H1 (cell line): Measurements from ENCODE around the gene SERPINB6. TPM values are rescaled to one million over a fixed set of nuclear protein-coding genes. Genes with fewer than 3 reads are reported as not detected.
A peak's percentile ranks its signal among the peaks of the same experiment; 100 is the strongest.

Experiments
- CTCF ChIA-PET: fragments of 300-600 bp; sonication (Branson Sonifier 250); formaldehyde crosslinking; loops from one replicate; lab custom pipeline; 2021; ENCODE audit not compliant: partially characterized antibody; lab: Charles Lee
- POLR2A ChIA-PET: fragments of 300-600 bp; sonication (Branson Sonifier 250); formaldehyde crosslinking; loops from one replicate; lab custom pipeline; 2021; ENCODE audit warnings: inconsistent platforms; ENCODE audit not compliant: partially characterized antibody; lab: Charles Lee
- DNase-seq, 2 experiments: peaks; one replicate each; pipeline versions ENCODE4 v3.0.0 to v3.0.0-alpha.2; 2010 to 2022; ENCODE audit warnings: low spot score in 2 of 2, low read depth in 1 of 2, mixed read lengths in 1 of 2
- FAIRE-seq: peaks from 2 replicates; lab custom pipeline; 2011; peaks lifted over from hg19 to GRCh38; lab: Jason Lieb, UNC
- H2AFZ ChIP-seq: 2 replicates; pipeline ENCODE4 v1.8.1; 2012; ENCODE audit warnings: low read length, inconsistent platforms
- H2AK5ac ChIP-seq: 2 replicates; pipeline ENCODE4 v1.6.1; 2013; ENCODE audit warnings: low read depth, low read length
- H2BK120ac ChIP-seq: replicated peaks from 2 replicates; pipeline ENCODE3; 2013; ENCODE audit warnings: low read depth, low read length, inconsistent platforms
- H2BK12ac ChIP-seq: 2 replicates; pipeline ENCODE4 v1.6.1; 2013; ENCODE audit warnings: low read depth, low read length
- H2BK15ac ChIP-seq: 2 replicates; pipeline ENCODE4 v1.6.1; 2013; ENCODE audit warnings: low read length
- H2BK20ac ChIP-seq: 2 replicates; pipeline ENCODE4 v1.6.1; 2013; ENCODE audit warnings: low read length
- H2BK5ac ChIP-seq: 2 replicates; pipeline ENCODE4 v1.6.1; 2013; ENCODE audit warnings: low read depth, low read length
- H3K14ac ChIP-seq: 2 replicates; pipeline ENCODE4 v1.6.1; 2013; ENCODE audit warnings: inconsistent platforms; ENCODE audit not compliant: insufficient read length
- H3K18ac ChIP-seq: 2 replicates; pipeline ENCODE4 v1.6.1; 2013; ENCODE audit warnings: low read length; ENCODE audit errors: extremely low read depth
- H3K23ac ChIP-seq: 2 replicates; pipeline ENCODE4 v1.6.1; 2013; ENCODE audit warnings: inconsistent platforms; ENCODE audit not compliant: insufficient read length
- H3K23me2 ChIP-seq: 2 replicates; pipeline ENCODE4 v1.6.1; 2013; ENCODE audit warnings: low read depth, low read length
- H3K27ac ChIP-seq: 2 replicates; pipeline ENCODE4 v1.6.1; 2011; ENCODE audit warnings: low read depth, low read length, inconsistent platforms
- H3K27me3 ChIP-seq, 4 experiments: replicated peaks in 1 of 4; 1 replicate in 1 of 4; 2 replicates in 3 of 4; pipeline versions ENCODE4 v1.6.1 to v1.8.1; 2011 to 2013; ENCODE audit warnings: low read length in 3 of 4, mild to moderate bottlenecking in 3 of 4, inconsistent platforms in 2 of 4, mixed read lengths in 2 of 4, moderate library complexity in 1 of 4; ENCODE audit not compliant: control insufficient read depth in 3 of 4, insufficient read depth in 3 of 4; ENCODE audit errors: extremely low read depth in 1 of 4
- H3K36me3 ChIP-seq, 4 experiments: 2 replicates each; pipeline versions ENCODE4 v1.6.1 to v1.8.1; 2011 to 2013; ENCODE audit warnings: mild to moderate bottlenecking in 4 of 4, low read length in 3 of 4, moderate library complexity in 2 of 4, control low read depth in 1 of 4, inconsistent platforms in 1 of 4; ENCODE audit not compliant: insufficient read depth in 4 of 4, control insufficient read depth in 2 of 4
- H3K4ac ChIP-seq: replicated peaks from 2 replicates; pipeline ENCODE3; 2013; ENCODE audit warnings: low read length, low read depth, mixed read lengths, inconsistent platforms; ENCODE audit not compliant: insufficient read length
- H3K4me1 ChIP-seq, 4 experiments: replicated peaks in 1 of 4; 1 replicate in 1 of 4; 2 replicates in 3 of 4; pipeline versions ENCODE4 v1.6.1 to v1.8.1; 2011 to 2013; ENCODE audit warnings: low read length in 3 of 4, inconsistent platforms in 2 of 4, mixed read lengths in 1 of 4; ENCODE audit not compliant: insufficient read depth in 4 of 4, control insufficient read depth in 3 of 4
- H3K4me2 ChIP-seq, 2 experiments: 2 replicates each; pipeline versions ENCODE4 v1.6.1 to v1.8.1; 2011 to 2013; ENCODE audit warnings: low read depth in 2 of 2, low read length in 2 of 2, control low read depth in 1 of 2, inconsistent platforms in 1 of 2, mild to moderate bottlenecking in 1 of 2; ENCODE audit not compliant: insufficient read depth in 1 of 2
- H3K4me3 ChIP-seq, 4 experiments: fragments of 200-600, 300-600 bp in 1 of 4; sonication (generic), shearing (Covaris generic), sonication (Bioruptor Twin) in 1 of 4; 2 replicates each; pipeline versions ENCODE4 v1.5.1 to v1.8.1; 2011 to 2016; ENCODE audit warnings: low read length in 4 of 4, low read depth in 3 of 4, control low read depth in 2 of 4, inconsistent platforms in 2 of 4, mild to moderate bottlenecking in 2 of 4, mixed read lengths in 1 of 4, moderate library complexity in 1 of 4; ENCODE audit not compliant: insufficient read depth in 2 of 4; ENCODE audit errors: extremely low read depth in 1 of 4
- H3K56ac ChIP-seq: replicated peaks from 2 replicates; pipeline ENCODE3; 2013; ENCODE audit warnings: low read depth, mild to moderate bottlenecking, mixed read lengths, low read length, inconsistent platforms; ENCODE audit not compliant: insufficient read length
- H3K79me1 ChIP-seq: 2 replicates; pipeline ENCODE4 v1.6.1; 2013; ENCODE audit warnings: low read depth, low read length, control low read depth
- H3K79me2 ChIP-seq, 2 experiments: 2 replicates each; pipeline versions ENCODE4 v1.6.1 to v1.8.1; 2012 to 2013; ENCODE audit warnings: low read length in 2 of 2, mild to moderate bottlenecking in 2 of 2, inconsistent platforms in 1 of 2; ENCODE audit not compliant: insufficient read depth in 2 of 2, control insufficient read depth in 1 of 2
- H3K9ac ChIP-seq, 4 experiments: replicated peaks in 1 of 4; 1 replicate in 1 of 4; 2 replicates in 3 of 4; pipeline versions ENCODE4 v1.6.1 to v1.8.1; 2011 to 2013; ENCODE audit warnings: low read depth in 3 of 4, low read length in 3 of 4, control low read depth in 2 of 4, mild to moderate bottlenecking in 2 of 4, moderate library complexity in 2 of 4, inconsistent platforms in 1 of 4; ENCODE audit errors: extremely low read depth in 1 of 4
- H3K9me3 ChIP-seq, 2 experiments: 2 replicates each; pipeline versions ENCODE4 v1.6.1 to v1.8.1; 2012 to 2013; ENCODE audit warnings: mild to moderate bottlenecking in 2 of 2, moderate library complexity in 2 of 2, control low read depth in 1 of 2, inconsistent platforms in 1 of 2, low read depth in 1 of 2, low read length in 1 of 2, mixed read lengths in 1 of 2; ENCODE audit not compliant: insufficient read depth in 2 of 2
- H4K20me1 ChIP-seq, 2 experiments: replicated peaks in 1 of 2; 2 replicates each; pipeline versions ENCODE3 to v1.8.1; 2011 to 2013; ENCODE audit warnings: inconsistent platforms in 2 of 2, low read length in 2 of 2, mild to moderate bottlenecking in 1 of 2; ENCODE audit not compliant: insufficient read depth in 2 of 2, control insufficient read depth in 1 of 2
- H4K5ac ChIP-seq: 2 replicates; pipeline ENCODE4 v1.6.1; 2013; ENCODE audit warnings: low read length, low read depth, mixed read lengths, inconsistent platforms; ENCODE audit not compliant: insufficient read length
- H4K8ac ChIP-seq: 2 replicates; pipeline ENCODE4 v1.8.0; 2013; ENCODE audit warnings: mild to moderate bottlenecking, moderate library complexity, low read length, inconsistent platforms; ENCODE audit not compliant: insufficient read depth; ENCODE audit errors: extremely low read depth
- H4K91ac ChIP-seq: replicated peaks from 2 replicates; pipeline ENCODE3; 2013; ENCODE audit warnings: low read length, mixed read lengths, inconsistent platforms; ENCODE audit not compliant: insufficient read length
- ATF3 ChIP-seq: IDR thresholded peaks from 2 replicates; pipeline ENCODE4 v1.6.1; 2011; ENCODE audit warnings: low read depth, mild to moderate bottlenecking, low read length; ENCODE audit not compliant: insufficient read depth
- CBX5 ChIP-seq: fragments of 300-800, 300-1000 bp; sonication (generic); IDR thresholded peaks from 2 replicates; pipeline ENCODE4 v1.7.1; 2016; ENCODE audit warnings: antibody characterized with exemption, low read length, low read depth
- CHD1 ChIP-seq: IDR thresholded peaks from 2 replicates; pipeline ENCODE4 v1.6.1; 2012; ENCODE audit warnings: low read depth, low read length, improper control_type of control experiment
- CHD2 ChIP-seq: IDR thresholded peaks from 2 replicates; pipeline ENCODE4 v1.6.1; 2012; ENCODE audit warnings: low read length, improper control_type of control experiment
- CTCF ChIP-seq, 3 experiments: IDR thresholded peaks; 1 replicate in 2 of 3; 2 replicates in 1 of 3; pipeline versions ENCODE4 v1.5.1 to v1.6.1; 2011; ENCODE audit warnings: low read length in 3 of 3, mild to moderate bottlenecking in 3 of 3, inconsistent platforms in 2 of 3, low read depth in 1 of 3, moderate library complexity in 1 of 3; ENCODE audit not compliant: insufficient read depth in 1 of 3; ENCODE audit errors: control extremely low read depth in 1 of 3
- E2F6 ChIP-seq: IDR thresholded peaks from 2 replicates; pipeline ENCODE4 v1.6.1; 2012; ENCODE audit warnings: inconsistent platforms
- EZH2 ChIP-seq: fragments of 200-600 bp; sonication (generic); IDR thresholded peaks from 2 replicates; pipeline ENCODE4 v1.7.1; 2012; ENCODE audit warnings: low read depth, mild to moderate bottlenecking, moderate library complexity, low read length, inconsistent platforms; ENCODE audit not compliant: severe bottlenecking
- JUN ChIP-seq: IDR thresholded peaks from 2 replicates; pipeline ENCODE4 v1.6.1; 2011; ENCODE audit warnings: low read depth, mild to moderate bottlenecking, improper control_type of control experiment, low read length
- JUND ChIP-seq: IDR thresholded peaks from 2 replicates; pipeline ENCODE4 v1.6.1; 2011; ENCODE audit warnings: mild to moderate bottlenecking, improper control_type of control experiment, low read length
- POLR2A ChIP-seq, 2 experiments: IDR thresholded peaks; 1 replicate in 1 of 2; 2 replicates in 1 of 2; pipeline ENCODE4 v1.6.1; 2011; ENCODE audit warnings: low read depth in 2 of 2, low read length in 2 of 2, mild to moderate bottlenecking in 2 of 2; ENCODE audit errors: control extremely low read depth in 1 of 2
- RFX5 ChIP-seq: IDR thresholded peaks from 2 replicates; pipeline ENCODE4 v1.6.1; 2011; ENCODE audit warnings: low read depth, low read length, improper control_type of control experiment, borderline replicate concordance
- YY1 ChIP-seq: IDR thresholded peaks from 2 replicates; pipeline ENCODE4 v1.6.1; 2011; ENCODE audit warnings: low read depth, mild to moderate bottlenecking, low read length
- polyA plus RNA-seq, 7 experiments: library from polyadenylated mRNA; depleted of rRNA in 3 of 7; stranded (reverse) in 5 of 7; unstranded in 2 of 7; fragments of >200 nt in 5 of 7; fragments of 200-250 nt in 2 of 7; gene quantifications; 1 replicate in 5 of 7; 2 replicates in 1 of 7; 4 replicates in 1 of 7; pipeline versions ENCODE4 v1.2.1 to v1.2.3, GENCODE V29; 2011 to 2013; ENCODE audit warnings: missing spikeins in 2 of 7, mixed read lengths in 2 of 7
- total RNA-seq: library from RNA; stranded (reverse); fragmentation: NEBNext Ultra II Directional; extraction: Animal tissue kit (Norgen Biotek cat#: 25700); gene quantifications from 2 replicates; pipeline ENCODE4 v1.2.1, GENCODE V29; 2021

The SERPINB6 gene
- total and polyA plus RNA-seq, 2 of the 8 experiments (the other 6 are each of a cell fraction or from before 2014, with no cell fraction given): 27.2 to 29.4 TPM

- Histone ChIP-seq H2BK20ac (no peak overlapping the region), H2AFZ (no peak overlapping the region), H4K91ac (no peak overlapping the region), H3K4ac (no peak overlapping the region), H3K27me3 (no peaks in the 10 kb centered on the region), H3K9ac (no peak overlapping the region), H3K4me1 (peaks cover 0 to 5% (median 4%) of the 10 kb centered on the region in 4 experiments; a peak in 4 of 7 replicates), H2BK120ac (no peak overlapping the region), H3K14ac (no peak overlapping the region), H3K79me2 (no peaks in the 10 kb centered on the region), H3K56ac (no peak overlapping the region), H2BK5ac (no peak overlapping the region), H2BK12ac (no peak overlapping the region), H3K36me3 (peaks cover 28 to 78% (median 56%) of the 10 kb centered on the region in 4 experiments), H2BK15ac (no peak overlapping the region), H3K23me2 (no peaks in the 10 kb centered on the region), H3K27ac (no peak overlapping the region), H4K20me1 (peaks cover 0 to 3% of the 10 kb centered on the region in 2 experiments), H4K5ac (no peak overlapping the region), H3K4me2 (no peak overlapping the region), H4K8ac (no peak overlapping the region), H3K4me3 (peak overlapping the region in 1 of 4 experiments; percentile 11; a peak in 1 of 8 replicates), H3K79me1 (no peaks in the 10 kb centered on the region), H3K23ac (no peak overlapping the region), H2AK5ac (no peak overlapping the region), H3K9me3 (peaks cover 4 to 17% of the 10 kb centered on the region in 2 experiments), H3K18ac (no peak overlapping the region)
- ChIA-PET CTCF (interaction anchor here (1.2 to 1.6 kb wide), 3 partner anchors 9 to 59 kb away, joined by 3 read pairs; partner anchors contain the start of gene NQO2), POLR2A (interaction anchor here (1.1 to 5.2 kb wide), 5 partner anchors 9 to 24 kb away, joined by 3 to 33 read pairs (median 4); partner anchors contain the start of gene NQO2)
- DNase-seq (no peak), FAIRE-seq (no peak)
- no peak for TF ChIP-seq E2F6
- no peak for TF ChIP-seq CHD1
- no peak for TF ChIP-seq JUN
- TF ChIP-seq ATF3: no peak
- TF ChIP-seq RFX5: no peak
- TF ChIP-seq CHD2: no peak
- TF ChIP-seq EZH2: no peak
- TF ChIP-seq CBX5: no peak
- TF ChIP-seq POLR2A (IDR thresholded peaks at IDR 0.05; ENCODE audit: control extremely low read depth in 1 of 2, low read depth in 2 of 2, low read length in 2 of 2): no peak
- TF ChIP-seq CTCF (IDR thresholded peaks at IDR 0.05; ENCODE audit: control extremely low read depth in 1 of 3, insufficient read depth in 1 of 3, low read depth in 1 of 3, low read length in 3 of 3): no peak
- no peak for TF ChIP-seq YY1
- TF ChIP-seq JUND: no peak
Observed at GRCh38 chr6:3011158-3011557, 39.8 kb upstream of the SERPINB6 start.
